Subcutaneous adipose tissue (tissue), 4 donors: ENCODE measurements around the gene CCDC102A. TPM values are rescaled to one million over a fixed set of nuclear protein-coding genes. Genes with fewer than 3 reads are reported as not detected.

Experiments
- total RNA-seq, 4 donors: library from RNA; depleted of rRNA; stranded (reverse); fragments of >200 nt; gene quantifications; one replicate each; pipeline ENCODE4 v1.1.0, GENCODE V29; 2016
- TF ChIP-seq, protein P1 (sequence below): fragments of 450-650 bp; IDR thresholded peaks from one replicate; pipeline ENCODE4 v1.5.1; 2016; ENCODE audit warnings: low read depth, mild to moderate bottlenecking, control low read depth, antibody characterized with exemption, moderate library complexity

Gene CCDC102A
- total RNA-seq, 4 donors from 2014 or later: 5.5 to 7.0 (median 6.2) TPM

GRCh38 chr16:57475711-57476339 is 60.5 kb downstream of the CCDC102A start:
- TF ChIP-seq, protein P1, sequence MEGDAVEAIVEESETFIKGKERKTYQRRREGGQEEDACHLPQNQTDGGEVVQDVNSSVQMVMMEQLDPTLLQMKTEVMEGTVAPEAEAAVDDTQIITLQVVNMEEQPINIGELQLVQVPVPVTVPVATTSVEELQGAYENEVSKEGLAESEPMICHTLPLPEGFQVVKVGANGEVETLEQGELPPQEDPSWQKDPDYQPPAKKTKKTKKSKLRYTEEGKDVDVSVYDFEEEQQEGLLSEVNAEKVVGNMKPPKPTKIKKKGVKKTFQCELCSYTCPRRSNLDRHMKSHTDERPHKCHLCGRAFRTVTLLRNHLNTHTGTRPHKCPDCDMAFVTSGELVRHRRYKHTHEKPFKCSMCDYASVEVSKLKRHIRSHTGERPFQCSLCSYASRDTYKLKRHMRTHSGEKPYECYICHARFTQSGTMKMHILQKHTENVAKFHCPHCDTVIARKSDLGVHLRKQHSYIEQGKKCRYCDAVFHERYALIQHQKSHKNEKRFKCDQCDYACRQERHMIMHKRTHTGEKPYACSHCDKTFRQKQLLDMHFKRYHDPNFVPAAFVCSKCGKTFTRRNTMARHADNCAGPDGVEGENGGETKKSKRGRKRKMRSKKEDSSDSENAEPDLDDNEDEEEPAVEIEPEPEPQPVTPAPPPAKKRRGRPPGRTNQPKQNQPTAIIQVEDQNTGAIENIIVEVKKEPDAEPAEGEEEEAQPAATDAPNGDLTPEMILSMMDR: no peak

- TF ChIP-seq, protein P1: no peak
Observed at GRCh38 chr16:57474671-57475661, 61.4 kb downstream of the CCDC102A start.

DNA sequence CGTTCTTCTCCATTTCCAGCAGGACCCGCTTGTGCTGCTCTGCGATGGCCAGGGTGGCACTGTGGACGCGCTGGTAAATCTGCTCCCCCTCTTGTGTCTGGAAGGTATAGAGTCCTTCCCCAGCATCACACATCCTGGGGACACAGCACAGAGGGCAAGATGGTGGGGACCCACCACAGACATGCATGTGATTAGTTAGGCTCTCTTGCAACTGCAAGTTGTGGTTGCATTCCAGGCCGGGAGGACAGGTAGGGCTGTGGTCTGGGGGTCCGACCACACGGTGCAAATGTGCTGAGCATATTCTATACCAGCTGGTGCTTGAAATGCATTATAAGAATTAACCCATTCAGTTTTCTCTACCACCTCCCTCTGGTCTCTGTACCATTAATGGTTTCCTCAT is 62.5 kb downstream of the CCDC102A start:
- TF ChIP-seq, protein P1: no peak

- TF ChIP-seq, protein P1: no peak
Observed at GRCh38 chr16:57473176-57473840, 63.1 kb downstream of the CCDC102A start.

DNA sequence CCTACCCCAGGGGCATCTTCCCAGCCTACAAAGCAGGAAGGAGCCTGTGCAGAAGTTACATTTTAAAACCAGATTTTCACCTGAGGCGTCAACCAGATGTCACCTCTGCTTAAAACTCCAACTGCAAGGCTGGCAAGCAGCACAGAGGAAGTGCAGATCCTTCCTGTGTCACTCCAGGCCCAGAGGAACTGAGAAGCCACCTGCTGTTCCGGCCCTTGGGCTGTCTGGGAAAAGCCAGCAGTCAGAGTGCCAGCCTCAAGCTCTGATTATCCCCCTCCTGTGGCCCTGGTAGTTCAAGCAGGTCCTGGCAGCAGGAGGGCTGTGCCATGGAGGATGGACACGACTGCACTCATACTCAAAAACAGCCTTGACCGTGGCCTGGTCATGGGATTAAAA is 63.7 kb downstream of the CCDC102A start:
- TF ChIP-seq, protein P1: no peak

- TF ChIP-seq, protein P1: no peak
Observed at GRCh38 chr16:57471852-57472664, 64.3 kb downstream of the CCDC102A start.
